ENCODE results near the gene TMEM178B.
"Not testable (repeated sequence)": the region's sequence is repeated elsewhere in the genome, so short reads cannot be mapped to it uniquely, and the experiment has no call there.

TMEM178B gene

GRCh38 chr7:141073641-141074161 is at the start of gene TMEM178B:
Gene TMEM178B (plus strand): TSS chr7:141074064.
- peak in 15 of 56 donors; percentile 10 to 41 (median 27) for DNase-seq

GRCh38 chr7:141024668-141025067 is 49.2 kb upstream of the TMEM178B start:
- DNase-seq: no peak

- DNase-seq: no peak
Observed at GRCh38 chr7:141027043-141027442, 46.8 kb upstream of the TMEM178B start.

- DNase-seq: no peak
Observed at GRCh38 chr7:141028767-141029166, 45.1 kb upstream of the TMEM178B start.

- not testable (repeated sequence) for DNase-seq
Observed at GRCh38 chr7:141032539-141033323, 41.1 kb upstream of the TMEM178B start.

- DNase-seq: not testable (repeated sequence)
Observed at GRCh38 chr7:141038100-141038499, 35.8 kb upstream of the TMEM178B start.

- no peak for DNase-seq
Observed at GRCh38 chr7:141039376-141039775, 34.5 kb upstream of the TMEM178B start.

- no peak for DNase-seq
Observed at GRCh38 chr7:141042222-141043193, 31.4 kb upstream of the TMEM178B start.

- no peak for DNase-seq
Observed at GRCh38 chr7:141043616-141044015, 30.2 kb upstream of the TMEM178B start.

- no peak for DNase-seq
Observed at GRCh38 chr7:141045126-141045841, 28.6 kb upstream of the TMEM178B start.

- DNase-seq: no peak
Observed at GRCh38 chr7:141045842-141046620, 27.8 kb upstream of the TMEM178B start.

GRCh38 chr7:141053626-141054025 is 20.2 kb upstream of the TMEM178B start:
- peak in 10 of 56 donors; percentile 1 to 30 (median 4) for DNase-seq

GRCh38 chr7:141055146-141055545 is 18.7 kb upstream of the TMEM178B start:
- no peak for DNase-seq

- no peak for DNase-seq
Observed at GRCh38 chr7:141057788-141058187, 16.1 kb upstream of the TMEM178B start.

- not testable (repeated sequence) for DNase-seq
Observed at GRCh38 chr7:141067856-141068255, 6.0 kb upstream of the TMEM178B start.

GRCh38 chr7:141071260-141071854 is 2.5 kb upstream of the TMEM178B start:
- DNase-seq: peak in 55 of 56 donors; percentile 8 to 88 (median 61)

GRCh38 chr7:141071855-141072547 is 1.9 kb upstream of the TMEM178B start:
- peak in 28 of 56 donors; percentile 4 to 55 (median 32) for DNase-seq

GRCh38 chr7:141072548-141073172 is 1.2 kb upstream of the TMEM178B start:
- peak; percentile 9 to 91 (median 67) for DNase-seq

Measured in nucleus accumbens (tissue), 56 donors.